Muscle of leg (tissue), 11 donors: ENCODE results near the gene GJB1. TPM values are rescaled to one million over a fixed set of nuclear protein-coding genes. Genes with fewer than 3 reads are reported as not detected.

Experiments used
- DNase-seq: peaks from one replicate; pipeline ENCODE4 v3.0.0; 2013
- H3K27ac ChIP-seq: one replicate; pipeline ENCODE4 v1.5.1; 2013; ENCODE audit warnings: mild to moderate bottlenecking, low read length, control low read depth
- H3K27me3 ChIP-seq: one replicate; pipeline ENCODE4 v1.6.1; 2013; ENCODE audit warnings: low read length; ENCODE audit not compliant: control insufficient read depth, insufficient read depth
- H3K36me3 ChIP-seq: one replicate; pipeline ENCODE4 v1.6.1; 2013; ENCODE audit warnings: low read length; ENCODE audit not compliant: control insufficient read depth, insufficient read depth
- H3K4me1 ChIP-seq: one replicate; pipeline ENCODE4 v1.6.1; 2013; ENCODE audit warnings: low read length; ENCODE audit not compliant: control insufficient read depth, insufficient read depth
- H3K4me3 ChIP-seq: one replicate; pipeline ENCODE4 v1.5.1; 2013; ENCODE audit warnings: low read length, control low read depth
- H3K9me3 ChIP-seq: replicated peaks from 2 replicates; pipeline ENCODE4 v1.6.1; 2013; ENCODE audit warnings: low read depth, low read length; ENCODE audit not compliant: control insufficient read depth
- WGBS: methylation state at CpG from one replicate; pipeline ENCODE4 v1.1.5; 2013; ENCODE audit warnings: missing lambda C conversion rate; ENCODE audit not compliant: insufficient coverage; 5-methylcytosine and 5-hydroxymethylcytosine counted together
- polyA plus RNA-seq, 8 donors: library from polyadenylated mRNA; unstranded; fragments of 120-200 nt; gene quantifications; one replicate each; pipeline versions ENCODE4 v1.2.1 to v1.2.3, GENCODE V29; 2013; ENCODE audit warnings: inconsistent platforms in 1 of 8, low replicate concordance in 1 of 8; ENCODE audit not compliant: insufficient read length in 8 of 8, insufficient read depth in 1 of 8
- total RNA-seq: library from RNA; stranded (reverse); fragments of 120-200 nt; gene quantifications from one replicate; pipeline ENCODE4 v1.2.4, GENCODE V29; 2013

The GJB1 gene
- total and polyA plus RNA-seq, 9 donors, result 0.04 to 2.2 (median 0.34) TPM; not detected in 3

GRCh38 chrX:71183341-71183740 is 39.7 kb upstream of the GJB1 start:
- peak; percentile 69 for DNase-seq

GRCh38 chrX:71184092-71184491 is 38.9 kb upstream of the GJB1 start:
- no peak overlapping the region for H3K4me3 ChIP-seq
- no peak for DNase-seq
- peaks cover 10% of the 10 kb centered on the region for H3K4me1 ChIP-seq
- H3K27me3 ChIP-seq, result no peaks in the 10 kb centered on the region
- no peaks in the 10 kb centered on the region for H3K36me3 ChIP-seq
- H3K27ac ChIP-seq, result no peak overlapping the region
- WGBS, result 58% methylated on average over 1 of the region's 5 CpGs
- H3K9me3 ChIP-seq, result no peaks in the 10 kb centered on the region

More at GRCh38 chrX:71183341-71183740, 39.7 kb upstream of the GJB1 start:
- Histone ChIP-seq H3K4me3 (no peak overlapping the region), H3K27me3 (no peaks in the 10 kb centered on the region), H3K4me1 (peaks cover 10% of the 10 kb centered on the region), H3K9me3 (no peaks in the 10 kb centered on the region), H3K27ac (peak overlapping the region; percentile 86), H3K36me3 (no peaks in the 10 kb centered on the region)
- 28% methylated on average over 2 of the region's 6 CpGs for WGBS

GRCh38 chrX:71184803-71185495 is 38.1 kb upstream of the GJB1 start:
- peaks cover 10% of the 10 kb centered on the region for H3K4me1 ChIP-seq
- H3K36me3 ChIP-seq, result no peaks in the 10 kb centered on the region
- WGBS, result 90% methylated on average over 2 of the region's 4 CpGs
- H3K4me3 ChIP-seq, result no peak overlapping the region
- no peak for DNase-seq
- H3K27me3 ChIP-seq, result no peaks in the 10 kb centered on the region
- H3K27ac ChIP-seq, result no peak overlapping the region
- no peaks in the 10 kb centered on the region for H3K9me3 ChIP-seq

- H3K27ac ChIP-seq, result no peak overlapping the region
- DNase-seq, result no peak
- no peaks in the 10 kb centered on the region for H3K4me1 ChIP-seq
- no peaks in the 10 kb centered on the region for H3K27me3 ChIP-seq
- no peak overlapping the region for H3K4me3 ChIP-seq
- H3K9me3 ChIP-seq, result no peaks in the 10 kb centered on the region
- H3K36me3 ChIP-seq, result no peaks in the 10 kb centered on the region
Measured at GRCh38 chrX:71191248-71191647, 31.8 kb upstream of the GJB1 start.

GRCh38 chrX:71195964-71196649 is 26.9 kb upstream of the GJB1 start:
- no peak for DNase-seq
- H3K27ac ChIP-seq, result no peak overlapping the region
- H3K4me3 ChIP-seq, result no peak overlapping the region
- H3K36me3 ChIP-seq, result no peaks in the 10 kb centered on the region
- no peaks in the 10 kb centered on the region for H3K27me3 ChIP-seq
- H3K9me3 ChIP-seq, result no peaks in the 10 kb centered on the region
- 55% methylated on average over 4 of the region's 4 CpGs for WGBS
- H3K4me1 ChIP-seq, result no peaks in the 10 kb centered on the region

- Histone ChIP-seq H3K4me1 (no peaks in the 10 kb centered on the region), H3K27me3 (no peaks in the 10 kb centered on the region), H3K36me3 (no peaks in the 10 kb centered on the region), H3K27ac (no peak overlapping the region), H3K9me3 (no peaks in the 10 kb centered on the region), H3K4me3 (no peak overlapping the region)
- peak; percentile 27 for DNase-seq
- 56% methylated on average over 3 of the region's 3 CpGs for WGBS
Measured at GRCh38 chrX:71198066-71198465, 25.0 kb upstream of the GJB1 start.

- no peaks in the 10 kb centered on the region for H3K36me3 ChIP-seq
- no peak overlapping the region for H3K27ac ChIP-seq
- no peak overlapping the region for H3K4me3 ChIP-seq
- no peaks in the 10 kb centered on the region for H3K27me3 ChIP-seq
- H3K9me3 ChIP-seq, result no peaks in the 10 kb centered on the region
- no peak for DNase-seq
- 71% methylated on average over 5 of the region's 7 CpGs for WGBS
- no peaks in the 10 kb centered on the region for H3K4me1 ChIP-seq
Measured at GRCh38 chrX:71199252-71200008, 23.6 kb upstream of the GJB1 start.

GRCh38 chrX:71210816-71211215 is 12.2 kb upstream of the GJB1 start:
- Histone ChIP-seq H3K27ac (no peak overlapping the region), H3K4me3 (no peak overlapping the region), H3K9me3 (no peaks in the 10 kb centered on the region), H3K27me3 (peaks cover 3% of the 10 kb centered on the region), H3K36me3 (no peaks in the 10 kb centered on the region), H3K4me1 (no peaks in the 10 kb centered on the region)
- DNase-seq, result no peak
- 48% methylated on average over 3 of the region's 3 CpGs for WGBS

GRCh38 chrX:71212536-71212935 is 10.5 kb upstream of the GJB1 start:
- Histone ChIP-seq H3K4me1 (no peaks in the 10 kb centered on the region), H3K27ac (no peak overlapping the region), H3K4me3 (no peak overlapping the region), H3K36me3 (no peaks in the 10 kb centered on the region), H3K27me3 (peaks cover 3% of the 10 kb centered on the region), H3K9me3 (no peaks in the 10 kb centered on the region)
- DNase-seq, result no peak
- WGBS, result 58% methylated on average over 2 of the region's 5 CpGs

- peaks cover 3% of the 10 kb centered on the region for H3K27me3 ChIP-seq
- no peaks in the 10 kb centered on the region for H3K4me1 ChIP-seq
- no peak overlapping the region for H3K4me3 ChIP-seq
- no peak for DNase-seq
- H3K9me3 ChIP-seq, result no peaks in the 10 kb centered on the region
- no peaks in the 10 kb centered on the region for H3K36me3 ChIP-seq
- 67% methylated on average over 1 of the region's 1 CpG for WGBS
- H3K27ac ChIP-seq, result no peak overlapping the region
Measured at GRCh38 chrX:71214152-71214551, 8.9 kb upstream of the GJB1 start.
